SK-N-MC (cell line): ENCODE data around the gene XRCC1.

Experiments used
- EZH2 ChIP-seq: fragments of 200-600 bp; sonication (generic); IDR thresholded peaks from one replicate; pipeline ENCODE4 v1.6.1; 2017; ENCODE audit warnings: antibody characterized with exemption
- FOXP2 ChIP-seq: optimal IDR thresholded peaks from 2 replicates; pipeline ENCODE3; 2011; ENCODE audit warnings: mild to moderate bottlenecking, moderate library complexity; ENCODE audit not compliant: insufficient read depth; ENCODE audit errors: extremely low read length, control extremely low read depth

GRCh38 chr19:43612374-43612773, 37.0 kb upstream of the XRCC1 start:
- TF ChIP-seq EZH2: no peak
- no peak for TF ChIP-seq FOXP2
